Nucleus accumbens (tissue), 56 donors: ENCODE measurements around the gene CLIC5.

Source experiments
- DNase-seq, 56 donors: peaks; one replicate each; lab custom pipeline; 2025; lab: John Stamatoyannopoulos, UW

The CLIC5 gene

GRCh38 chr6:46002264-46002663 is 13.4 kb downstream of the CLIC5 start:
- no peak for DNase-seq

DNA sequence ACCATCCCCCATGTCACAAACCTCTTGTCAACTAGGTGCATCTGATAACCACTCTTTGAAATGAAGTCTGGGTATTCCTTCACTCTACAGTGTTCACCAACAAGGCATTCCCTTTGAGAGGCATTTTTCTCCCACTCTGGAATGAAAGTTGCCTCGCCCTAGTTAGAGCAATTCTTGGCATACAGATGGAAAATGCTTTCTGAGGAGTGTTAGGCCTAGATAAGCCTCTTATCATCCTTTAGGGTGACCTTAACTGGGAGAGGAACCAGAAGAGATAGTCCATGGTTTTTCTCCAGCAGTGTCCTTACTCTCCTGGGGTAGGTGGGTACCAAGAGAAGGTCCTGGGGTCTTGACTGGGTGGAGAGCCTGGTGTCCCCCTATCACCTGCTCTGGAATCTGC is 14.8 kb downstream of the CLIC5 start:
- no peak for DNase-seq

DNA sequence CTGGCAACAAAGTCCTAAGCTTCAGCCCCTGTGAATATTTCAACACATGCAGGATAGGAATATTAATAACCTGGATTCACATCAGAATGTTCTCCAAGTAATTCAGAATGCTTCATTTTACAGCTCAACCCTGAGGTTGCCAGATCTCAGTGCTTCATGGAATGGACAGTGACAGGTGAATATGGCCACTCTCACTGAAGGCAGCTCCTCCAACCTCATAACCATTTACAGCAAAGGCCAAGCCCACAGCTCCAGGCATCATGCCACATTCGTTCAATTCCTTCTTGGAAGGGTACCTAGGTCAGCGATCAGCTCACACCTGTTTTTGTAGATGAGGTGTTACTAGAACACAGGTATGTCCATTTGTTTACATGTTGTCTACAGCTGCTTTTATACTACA is 17.1 kb downstream of the CLIC5 start:
- no peak for DNase-seq

DNA sequence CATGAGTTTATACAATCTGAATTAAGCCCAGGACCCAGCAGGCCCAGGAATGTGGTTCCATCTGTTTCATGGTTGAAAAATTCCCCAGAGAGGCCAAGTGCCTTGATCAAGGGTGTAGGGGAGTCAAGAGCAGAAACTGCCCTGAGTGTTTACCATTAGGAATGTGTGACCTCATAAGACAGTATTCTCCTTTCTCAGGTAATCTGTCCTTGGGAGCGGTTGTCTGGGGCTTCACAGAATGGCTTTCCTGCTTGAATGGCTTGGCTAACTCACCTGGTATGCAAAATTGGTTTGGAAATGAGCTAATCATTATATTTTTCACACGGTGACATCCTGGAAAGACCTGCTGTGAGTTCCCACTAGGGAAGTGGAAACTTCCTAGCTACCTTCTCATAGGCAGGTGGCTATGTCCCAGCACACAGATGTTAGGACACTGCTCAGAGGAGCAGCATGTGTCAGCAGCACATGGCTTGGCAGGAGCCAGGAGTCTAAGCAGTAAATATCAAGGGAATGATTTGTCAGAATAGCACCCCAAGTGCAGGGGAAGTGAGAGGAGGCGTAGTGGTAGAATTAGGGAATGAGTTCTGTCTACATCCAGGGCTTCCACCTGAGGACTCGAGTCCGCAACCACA is 17.7 kb downstream of the CLIC5 start:
- no peak for DNase-seq

GRCh38 chr6:45991189-45991588 is 24.5 kb downstream of the CLIC5 start:
- no peak for DNase-seq

DNA sequence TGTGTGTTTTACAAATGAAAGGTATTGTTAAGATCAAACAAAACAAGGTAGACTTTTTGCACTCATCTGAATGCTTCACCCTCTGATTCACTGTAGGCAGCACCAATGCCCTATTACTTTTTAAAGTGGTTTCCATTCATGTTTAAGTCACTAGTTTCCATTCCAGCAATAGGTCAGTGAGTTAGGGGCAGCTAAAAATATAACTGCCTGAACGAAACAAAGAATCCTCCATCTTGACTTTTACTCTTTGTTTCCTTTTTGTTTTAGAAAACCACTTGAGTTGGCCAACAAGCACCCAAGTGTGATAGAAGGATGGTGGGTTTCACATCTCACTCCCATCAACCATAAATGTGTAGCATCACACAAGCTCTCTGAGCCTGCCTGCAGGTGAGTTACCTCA is 25.5 kb downstream of the CLIC5 start:
- no peak for DNase-seq

- no peak for DNase-seq
Measured at GRCh38 chr6:45988635-45989034, 27.0 kb downstream of the CLIC5 start.

GRCh38 chr6:45987856-45988255 is 27.8 kb downstream of the CLIC5 start:
- DNase-seq: no peak

DNA sequence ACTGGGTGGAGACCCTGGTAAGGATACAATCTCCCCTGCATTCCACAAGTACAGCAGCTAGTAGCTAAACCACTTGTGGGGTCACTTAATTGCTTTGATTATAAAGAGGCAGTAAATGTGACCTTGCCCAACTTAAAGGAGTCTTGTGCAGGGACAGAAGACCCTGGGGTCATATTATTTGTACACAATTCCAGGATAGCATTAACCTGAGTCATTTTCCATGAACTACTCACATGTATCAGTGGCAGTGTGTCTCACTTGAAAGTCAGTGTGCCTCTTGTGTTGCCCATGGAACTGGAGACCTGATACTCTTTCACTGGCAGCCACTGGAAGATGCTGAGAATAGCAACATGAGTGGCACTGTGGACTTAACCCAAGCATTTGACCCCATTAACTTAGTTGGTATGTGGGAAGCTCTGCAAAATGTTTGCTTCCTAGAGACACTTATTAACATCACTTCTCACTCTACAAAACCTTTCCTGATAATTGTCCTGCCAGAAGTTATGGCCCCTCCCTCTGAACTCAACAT is 28.9 kb downstream of the CLIC5 start:
- no peak for DNase-seq

- no peak for DNase-seq
Measured at GRCh38 chr6:45984788-45985425, 30.8 kb downstream of the CLIC5 start.

- DNase-seq: no peak
Measured at GRCh38 chr6:45984347-45984746, 31.3 kb downstream of the CLIC5 start.

- DNase-seq: no peak
Measured at GRCh38 chr6:45983062-45983461, 32.6 kb downstream of the CLIC5 start.

DNA sequence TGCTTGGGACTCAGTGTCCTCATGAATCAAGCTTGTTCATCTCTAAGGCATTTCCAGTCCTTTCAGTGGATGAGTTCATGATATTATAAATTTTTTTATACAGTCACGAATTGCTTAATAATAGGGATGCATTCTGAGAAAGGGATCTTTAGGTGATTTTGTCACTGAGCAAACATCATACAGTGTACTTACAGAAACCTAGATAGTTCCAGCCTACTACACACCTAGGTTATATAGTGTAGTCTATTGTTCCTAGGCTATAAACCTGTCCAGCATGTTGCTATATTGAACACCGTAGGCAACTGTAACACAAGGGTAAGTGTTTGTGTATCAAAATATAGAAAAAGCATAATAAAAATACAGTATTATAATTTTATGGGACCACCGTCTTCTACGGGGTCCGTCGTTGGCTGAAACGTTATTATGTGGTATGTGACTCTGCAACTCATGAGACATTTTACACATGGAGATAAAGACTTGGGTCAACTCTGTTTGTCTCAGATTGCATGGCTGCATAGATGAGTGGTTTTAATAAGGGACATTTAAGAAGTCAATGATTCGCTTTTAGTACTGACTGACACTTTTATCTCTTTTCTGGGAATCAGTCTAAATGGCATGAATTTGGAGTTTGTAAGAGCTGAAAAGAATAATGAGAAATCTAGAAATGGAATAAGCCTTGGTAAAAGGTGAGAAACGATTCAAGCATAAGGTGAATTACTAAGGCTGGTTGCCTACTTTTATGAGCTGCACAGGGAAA is 33.2 kb downstream of the CLIC5 start:
- no peak for DNase-seq

DNA sequence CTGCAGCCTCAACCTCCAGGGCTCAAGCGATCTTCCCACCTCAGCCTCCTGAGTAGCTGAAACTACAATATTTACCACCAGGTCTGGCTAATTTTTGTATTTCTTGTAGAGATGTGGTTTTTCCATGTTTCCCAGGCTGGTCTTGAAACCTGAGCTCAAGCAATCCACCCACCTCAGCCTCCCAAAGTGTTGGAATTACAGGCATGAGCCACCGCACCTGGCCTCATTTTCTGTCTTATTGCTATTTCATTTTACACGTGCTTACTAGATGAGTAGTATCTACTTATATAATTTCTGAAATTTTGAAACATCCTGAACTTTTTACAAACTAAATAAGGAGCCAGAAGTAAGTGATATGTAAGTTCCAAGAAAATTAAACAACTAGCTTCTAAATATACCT is 34.6 kb downstream of the CLIC5 start:
- no peak for DNase-seq

GRCh38 chr6:45979311-45979710 is 36.3 kb downstream of the CLIC5 start:
- no peak for DNase-seq

GRCh38 chr6:45974596-45974995 is 41.1 kb downstream of the CLIC5 start:
- DNase-seq: no peak

- no peak for DNase-seq
Measured at GRCh38 chr6:45972795-45973503, 42.7 kb downstream of the CLIC5 start.

- DNase-seq: no peak
Measured at GRCh38 chr6:45971287-45971686, 44.4 kb downstream of the CLIC5 start.

DNA sequence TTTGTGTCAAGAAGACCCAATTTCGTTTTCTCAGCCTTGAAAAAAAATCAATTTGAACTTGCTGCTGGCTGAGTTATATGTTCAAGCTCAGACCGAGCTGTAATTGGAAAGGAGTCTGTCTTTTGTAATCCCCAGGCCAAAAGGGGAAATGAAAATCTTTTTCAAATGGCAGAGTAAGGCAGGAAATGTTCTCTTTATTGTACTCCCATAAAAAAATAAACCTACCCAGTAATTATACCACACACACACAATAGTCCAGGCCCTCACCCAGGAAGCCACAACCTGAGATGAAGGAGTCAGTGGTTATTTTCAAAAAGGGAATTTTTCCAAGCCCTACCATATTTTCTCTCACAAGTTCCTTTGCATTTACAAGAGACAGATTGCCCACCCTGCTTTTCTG is 45.3 kb downstream of the CLIC5 start:
- DNase-seq: no peak

GRCh38 chr6:45969883-45970282 is 45.8 kb downstream of the CLIC5 start:
- DNase-seq: no peak

DNA sequence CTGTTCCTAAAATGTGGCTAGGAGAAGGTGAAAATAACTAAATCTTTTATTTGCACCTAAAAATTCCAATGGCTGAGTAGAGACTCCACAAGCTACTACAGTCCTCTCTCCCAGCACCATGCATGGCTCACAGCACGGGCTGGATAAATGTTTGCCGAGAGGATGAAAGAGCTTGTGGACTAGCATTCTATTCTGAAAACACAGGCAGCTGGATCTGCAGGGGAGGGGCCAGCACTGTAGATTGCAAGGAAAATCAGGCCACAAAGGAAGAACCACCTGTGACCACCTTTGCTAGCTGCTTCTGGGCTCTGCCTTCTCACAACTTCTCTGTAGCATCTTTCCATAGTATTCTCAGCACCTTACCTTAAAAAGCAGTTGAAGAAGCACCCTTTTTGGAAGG is 46.6 kb downstream of the CLIC5 start:
- no peak for DNase-seq
